H9 (cell line): Measurements from ENCODE around the gene MGLL. TPM values are rescaled to one million over a fixed set of nuclear protein-coding genes. Genes with fewer than 3 reads are reported as not detected.

Experiments
- DNase-seq: peaks from one replicate; pipeline ENCODE4 v3.0.0-alpha.2; 2017
- H2AFZ ChIP-seq: one replicate; pipeline ENCODE4 v1.6.1; 2013; ENCODE audit warnings: mild to moderate bottlenecking, low read length, control low read depth, moderate library complexity
- H2AK5ac ChIP-seq: 2 replicates; pipeline ENCODE4 v1.6.1; 2013; ENCODE audit warnings: low read length, control low read depth, mixed read lengths; ENCODE audit not compliant: insufficient read length
- H2BK120ac ChIP-seq: one replicate; pipeline ENCODE4 v1.6.1; 2013; ENCODE audit warnings: low read depth, mild to moderate bottlenecking, low read length, control low read depth, inconsistent platforms; ENCODE audit not compliant: poor library complexity, severe bottlenecking
- H2BK12ac ChIP-seq: 2 replicates; pipeline ENCODE4 v1.6.1; 2013; ENCODE audit warnings: low read length, control low read depth, mixed read lengths, low read depth; ENCODE audit not compliant: insufficient read length
- H2BK15ac ChIP-seq: 2 replicates; pipeline ENCODE4 v1.6.1; 2013; ENCODE audit warnings: low read depth, low read length, control low read depth
- H2BK20ac ChIP-seq: one replicate; pipeline ENCODE4 v1.6.1; 2013; ENCODE audit warnings: low read depth, mild to moderate bottlenecking, low read length, control low read depth, inconsistent platforms; ENCODE audit not compliant: poor library complexity, severe bottlenecking
- H2BK5ac ChIP-seq: 2 replicates; pipeline ENCODE4 v1.6.1; 2013; ENCODE audit warnings: low read length, control low read depth, mixed read lengths; ENCODE audit not compliant: insufficient read length
- H3K14ac ChIP-seq: 2 replicates; pipeline ENCODE4 v1.6.1; 2013; ENCODE audit warnings: low read length, control low read depth; ENCODE audit not compliant: insufficient read depth
- H3K18ac ChIP-seq: 2 replicates; pipeline ENCODE4 v1.6.1; 2013; ENCODE audit warnings: low read depth, mild to moderate bottlenecking, mixed read lengths, low read length, control low read depth; ENCODE audit not compliant: insufficient read length
- H3K23ac ChIP-seq: 2 replicates; pipeline ENCODE4 v1.6.1; 2013; ENCODE audit warnings: low read length, control low read depth, mixed read lengths, low read depth; ENCODE audit not compliant: insufficient read length
- H3K23me2 ChIP-seq: 2 replicates; pipeline ENCODE4 v1.6.1; 2013; ENCODE audit warnings: low read depth, mild to moderate bottlenecking, mixed read lengths, low read length, control low read depth; ENCODE audit not compliant: insufficient read length, poor library complexity, severe bottlenecking
- H3K27ac ChIP-seq: 2 replicates; pipeline ENCODE4 v1.5.1; 2013; ENCODE audit warnings: low read length, control low read depth, mixed read lengths, low read depth; ENCODE audit not compliant: insufficient read length
- H3K27me3 ChIP-seq: 2 replicates; pipeline ENCODE4 v1.6.1; 2013; ENCODE audit warnings: low read length, control low read depth, inconsistent platforms; ENCODE audit not compliant: insufficient read depth
- H3K4ac ChIP-seq: 2 replicates; pipeline ENCODE4 v1.6.1; 2013; ENCODE audit warnings: low read depth, mild to moderate bottlenecking, control low read depth, inconsistent platforms, low read length, moderate library complexity
- H3K4me1 ChIP-seq: 2 replicates; pipeline ENCODE4 v1.6.1; 2013; ENCODE audit warnings: low read length, control low read depth, inconsistent platforms; ENCODE audit not compliant: insufficient read depth
- H3K4me2 ChIP-seq: 2 replicates; pipeline ENCODE4 v1.6.1; 2013; ENCODE audit warnings: low read length, control low read depth, mixed read lengths; ENCODE audit not compliant: insufficient read length, insufficient read depth
- H3K56ac ChIP-seq: 2 replicates; pipeline ENCODE4 v1.6.1; 2013; ENCODE audit warnings: low read depth, mild to moderate bottlenecking, mixed read lengths, low read length, control low read depth; ENCODE audit not compliant: insufficient read length
- H3K79me1 ChIP-seq: 2 replicates; pipeline ENCODE4 v1.6.1; 2013; ENCODE audit warnings: low read depth, mild to moderate bottlenecking, moderate library complexity, low read length, control low read depth, inconsistent platforms; ENCODE audit not compliant: insufficient read depth, poor library complexity, severe bottlenecking
- H3K79me2 ChIP-seq: 2 replicates; pipeline ENCODE4 v1.6.1; 2013; ENCODE audit warnings: low read length, control low read depth, inconsistent platforms; ENCODE audit not compliant: insufficient read depth
- H3K9ac ChIP-seq: 2 replicates; pipeline ENCODE4 v1.6.1; 2013; ENCODE audit warnings: low read length, control low read depth, mixed read lengths; ENCODE audit not compliant: insufficient read length; ENCODE audit errors: extremely low read depth
- H3K9me3 ChIP-seq: one replicate; pipeline ENCODE4 v1.6.1; 2013; ENCODE audit warnings: low read depth, low read length, inconsistent platforms; ENCODE audit not compliant: control insufficient read depth
- H3T11ph ChIP-seq: one replicate; pipeline ENCODE4 v1.6.1; 2013; ENCODE audit warnings: mild to moderate bottlenecking, low read length, control low read depth, inconsistent platforms
- H4K20me1 ChIP-seq: one replicate; pipeline ENCODE4 v1.6.1; 2013; ENCODE audit not compliant: control insufficient read depth, insufficient read length, insufficient read depth
- H4K5ac ChIP-seq: 2 replicates; pipeline ENCODE4 v1.6.1; 2013; ENCODE audit warnings: low read depth, mild to moderate bottlenecking, mixed read lengths, low read length, control low read depth; ENCODE audit not compliant: insufficient read length
- H4K8ac ChIP-seq: replicated peaks from 2 replicates; pipeline ENCODE4 v1.6.1; 2013; ENCODE audit warnings: low read length, control low read depth, mixed read lengths, low read depth; ENCODE audit not compliant: insufficient read length
- H4K91ac ChIP-seq: 2 replicates; pipeline ENCODE4 v1.6.1; 2013; ENCODE audit warnings: low read depth, mild to moderate bottlenecking, moderate library complexity, mixed read lengths, low read length, control low read depth; ENCODE audit not compliant: insufficient read length
- H3K27ac Mint-ChIP-seq, 3 experiments: 2 replicates in 2 of 3; 3 replicates in 1 of 3; pipeline ENCODE4 v1.8.0; 2020 to 2021; ENCODE audit warnings: mixed read lengths in 3 of 3, mild to moderate bottlenecking in 1 of 3, moderate library complexity in 1 of 3
- H3K27me3 Mint-ChIP-seq: 2 replicates; pipeline ENCODE4 v1.8.0; 2021; ENCODE audit warnings: low read depth, mild to moderate bottlenecking, moderate library complexity, mixed read lengths
- H3K36me3 Mint-ChIP-seq, 3 experiments: 2 replicates in 2 of 3; 3 replicates in 1 of 3; pipeline ENCODE4 v1.8.0; 2020 to 2021; ENCODE audit warnings: low read depth in 3 of 3, mixed read lengths in 3 of 3; ENCODE audit not compliant: insufficient read depth in 1 of 3
- H3K4me1 Mint-ChIP-seq, 2 experiments: 2 replicates each; pipeline ENCODE4 v1.8.0; 2020; ENCODE audit warnings: mixed read lengths in 2 of 2
- H3K4me3 Mint-ChIP-seq, 2 experiments: 2 replicates in 1 of 2; 3 replicates in 1 of 2; pipeline ENCODE4 v1.8.0; 2020 to 2021; ENCODE audit warnings: mild to moderate bottlenecking in 2 of 2, mixed read lengths in 2 of 2, moderate library complexity in 1 of 2
- H3K9me3 Mint-ChIP-seq, 2 experiments: 2 replicates in 1 of 2; 3 replicates in 1 of 2; pipeline ENCODE4 v1.8.0; 2020; ENCODE audit warnings: mild to moderate bottlenecking in 2 of 2, mixed read lengths in 2 of 2, moderate library complexity in 1 of 2
- WGBS: extraction: QIAGEN DNeasy Blood & Tissue Kit; methylation state at CpG from one replicate; pipeline ENCODE4 v1.1.7; 2013; ENCODE audit warnings: missing lambda C conversion rate, low lambda C conversion rate, mixed read lengths; ENCODE audit not compliant: insufficient read length; ENCODE audit errors: extremely low coverage; 5-methylcytosine and 5-hydroxymethylcytosine counted together
- total RNA-seq: library from RNA; stranded (reverse); gene quantifications from 2 replicates; pipeline ENCODE4 v1.2.1, GENCODE V29; 2021
- TF ChIP-seq, protein P1 (sequence below): fragments of 200-600 bp; sonication (generic); conservative IDR thresholded peaks from 3 replicates; pipeline ENCODE4 v1.8.0; 2021; ENCODE audit warnings: antibody characterized with exemption, mild to moderate bottlenecking

The MGLL gene
- total RNA-seq, 1 experiment from 2014 or later: 0.11 TPM

DNA sequence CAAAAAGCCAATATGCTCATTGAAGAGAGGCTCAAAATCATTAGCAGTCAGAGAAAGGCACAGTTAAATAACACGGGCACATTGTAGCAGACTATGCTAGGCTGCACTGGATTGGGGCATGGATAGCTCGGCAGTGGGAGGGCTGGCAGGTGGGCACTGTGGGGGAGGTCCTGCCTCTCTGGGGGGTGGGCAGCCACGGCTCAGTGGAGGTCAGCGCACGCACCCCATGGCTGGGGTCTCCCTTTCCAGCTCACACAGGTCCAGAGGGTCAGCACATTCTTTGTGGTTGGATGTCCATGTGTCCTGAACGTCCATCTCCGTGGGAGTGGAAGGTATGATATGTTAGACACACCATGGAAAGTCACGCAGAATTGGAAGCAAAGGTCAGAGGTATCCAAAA lies 18.4 kb upstream of the MGLL start:
- no peaks in the 10 kb centered on the region for H3K4me1 ChIP-seq
- no peak overlapping the region for H3K4ac ChIP-seq
- Mint-ChIP-seq H3K4me1 (peaks cover 3 to 7% of the 10 kb centered on the region in 2 experiments; a peak in 2 of 4 replicates), H3K27me3 (peaks cover 3% of the 10 kb centered on the region), H3K4me3 (no peak overlapping the region), H3K27ac (no peak overlapping the region), H3K9me3 (peaks cover 2 to 3% of the 10 kb centered on the region in 2 experiments; a peak in 3 of 5 replicates), H3K36me3 (no peaks in the 10 kb centered on the region)
- H2AK5ac ChIP-seq: no peak overlapping the region
- no peak overlapping the region for H4K8ac ChIP-seq
- no peak overlapping the region for H3K18ac ChIP-seq
- no peaks in the 10 kb centered on the region for H3K9me3 ChIP-seq
- no peak overlapping the region for H3K56ac ChIP-seq
- no peaks in the 10 kb centered on the region for H3K79me2 ChIP-seq
- TF ChIP-seq, protein P1, sequence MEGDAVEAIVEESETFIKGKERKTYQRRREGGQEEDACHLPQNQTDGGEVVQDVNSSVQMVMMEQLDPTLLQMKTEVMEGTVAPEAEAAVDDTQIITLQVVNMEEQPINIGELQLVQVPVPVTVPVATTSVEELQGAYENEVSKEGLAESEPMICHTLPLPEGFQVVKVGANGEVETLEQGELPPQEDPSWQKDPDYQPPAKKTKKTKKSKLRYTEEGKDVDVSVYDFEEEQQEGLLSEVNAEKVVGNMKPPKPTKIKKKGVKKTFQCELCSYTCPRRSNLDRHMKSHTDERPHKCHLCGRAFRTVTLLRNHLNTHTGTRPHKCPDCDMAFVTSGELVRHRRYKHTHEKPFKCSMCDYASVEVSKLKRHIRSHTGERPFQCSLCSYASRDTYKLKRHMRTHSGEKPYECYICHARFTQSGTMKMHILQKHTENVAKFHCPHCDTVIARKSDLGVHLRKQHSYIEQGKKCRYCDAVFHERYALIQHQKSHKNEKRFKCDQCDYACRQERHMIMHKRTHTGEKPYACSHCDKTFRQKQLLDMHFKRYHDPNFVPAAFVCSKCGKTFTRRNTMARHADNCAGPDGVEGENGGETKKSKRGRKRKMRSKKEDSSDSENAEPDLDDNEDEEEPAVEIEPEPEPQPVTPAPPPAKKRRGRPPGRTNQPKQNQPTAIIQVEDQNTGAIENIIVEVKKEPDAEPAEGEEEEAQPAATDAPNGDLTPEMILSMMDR: no peak
- no peak overlapping the region for H2BK5ac ChIP-seq
- H3K14ac ChIP-seq: no peak overlapping the region
- no peak overlapping the region for H3K4me2 ChIP-seq
- H3K79me1 ChIP-seq: no peaks in the 10 kb centered on the region
- no CpG with 5 or more reads among the region's 8 CpGs for WGBS
- H3K27ac ChIP-seq: no peak overlapping the region
- H2BK12ac ChIP-seq: no peak overlapping the region
- no peak overlapping the region for H2BK120ac ChIP-seq
- no peak overlapping the region for H4K91ac ChIP-seq
- H4K5ac ChIP-seq: no peak overlapping the region
- no peak overlapping the region for H2AFZ ChIP-seq
- H3K23me2 ChIP-seq: no peaks in the 10 kb centered on the region
- no peak overlapping the region for H3T11ph ChIP-seq
- no peaks in the 10 kb centered on the region for H4K20me1 ChIP-seq
- no peak overlapping the region for H2BK20ac ChIP-seq
- H3K9ac ChIP-seq: no peak overlapping the region
- DNase-seq: no peak
- H2BK15ac ChIP-seq: no peak overlapping the region
- no peaks in the 10 kb centered on the region for H3K27me3 ChIP-seq
- no peak overlapping the region for H3K23ac ChIP-seq
